ENCODE data around the gene ACYP2. TPM values are rescaled to one million over a fixed set of nuclear protein-coding genes. Genes with fewer than 3 reads are reported as not detected.

Gene ACYP2
- total and polyA plus RNA-seq, 2 donors (not counting 1 experiment from before 2014, with no cell fraction given): 14.0 to 17.2 TPM

GRCh38 chr2:54183281-54183680, 67.9 kb downstream of the ACYP2 start:
- Histone ChIP-seq H3K9ac (ENCODE audit: low read length) (no peak overlapping the region), H3K27me3 (replicated peaks in 1 of 4; ENCODE audit: control extremely low read depth in 1 of 4, control insufficient read depth in 3 of 4, insufficient read depth in 4 of 4, low read length in 3 of 4) (no peaks in the 10 kb centered on the region), H3K79me2 (ENCODE audit: control insufficient read depth, insufficient read depth, low read length) (no peaks in the 10 kb centered on the region), H3K9me3 (ENCODE audit: control extremely low read depth in 1 of 3, control insufficient read depth in 2 of 3, insufficient read depth in 1 of 3, low read length in 2 of 3) (no peaks in the 10 kb centered on the region), H3K36me3 (replicated peaks in 1 of 2; ENCODE audit: control extremely low read depth in 1 of 2, control insufficient read depth in 1 of 2, extremely low read depth in 1 of 2, insufficient read depth in 2 of 2, low read length in 1 of 2) (peaks cover 0 to 4% of the 10 kb centered on the region in 2 experiments), H3K4me1 (ENCODE audit: control insufficient read depth in 2 of 2, insufficient read depth in 2 of 2, low read length in 2 of 2) (no peaks in the 10 kb centered on the region), H3K4me3 (ENCODE audit: control extremely low read depth in 1 of 5, extremely low read depth in 1 of 5, insufficient read depth in 1 of 5, low read depth in 2 of 5, low read length in 4 of 5) (no peak overlapping the region), H3K4me2 (replicated peaks; ENCODE audit: low read depth, low read length, poor library complexity, severe bottlenecking) (no peak overlapping the region), H3K27ac (ENCODE audit: low read length in 2 of 2) (no peak overlapping the region), H4K20me1 (ENCODE audit: control insufficient read depth, insufficient read depth, low read length, poor library complexity, severe bottlenecking) (no peaks in the 10 kb centered on the region), H2AFZ (ENCODE audit: insufficient read depth, low read depth, low read length, poor library complexity, severe bottlenecking) (no peak overlapping the region)
- POLR2A ChIA-PET: no interaction called here
- Mint-ChIP-seq H3K27me3 (no peaks in the 10 kb centered on the region), H3K4me1 (no peaks in the 10 kb centered on the region), H3K27ac (no peak overlapping the region), H3K9me3 (ENCODE audit: insufficient read depth) (no peaks in the 10 kb centered on the region), H3K4me3 (no peak overlapping the region)
- no CpG with 5 or more reads among the region's 3 CpGs for WGBS (ENCODE audit: insufficient coverage)
- intact Hi-C loops (cut with micrococcal nuclease): no loop called here
- DNase-seq: no peak
- TF ChIP-seq EZH2 (IDR thresholded peaks at IDR 0.05; ENCODE audit: borderline replicate concordance, insufficient read depth, low read depth, low read length, poor library complexity, severe bottlenecking): no peak
- TF ChIP-seq CTCF (IDR thresholded peaks at IDR 0.05): no peak
- CTCF ChIA-PET: no interaction called here
- ATAC-seq (ENCODE audit: low read depth): no peak

- DNase-seq (no peak), ATAC-seq (ENCODE audit: low read depth) (no peak)
- Mint-ChIP-seq H3K27me3 (no peaks in the 10 kb centered on the region), H3K9me3 (ENCODE audit: insufficient read depth) (no peaks in the 10 kb centered on the region), H3K27ac (no peak overlapping the region), H3K4me1 (no peaks in the 10 kb centered on the region), H3K4me3 (no peak overlapping the region)
- H3K4me3 ChIP-seq (ENCODE audit: control extremely low read depth in 1 of 5, extremely low read depth in 1 of 5, insufficient read depth in 1 of 5, low read depth in 2 of 5, low read length in 4 of 5): no peak overlapping the region
- intact Hi-C loops (cut with micrococcal nuclease): no loop called here
- H3K27ac ChIP-seq (ENCODE audit: low read length in 2 of 2): no peak overlapping the region
- no peak overlapping the region for H2AFZ ChIP-seq (ENCODE audit: insufficient read depth, low read depth, low read length, poor library complexity, severe bottlenecking)
- no peak overlapping the region for H3K4me2 ChIP-seq (replicated peaks; ENCODE audit: low read depth, low read length, poor library complexity, severe bottlenecking)
- no peaks in the 10 kb centered on the region for H3K79me2 ChIP-seq (ENCODE audit: control insufficient read depth, insufficient read depth, low read length)
- CTCF ChIA-PET: no interaction called here
- TF ChIP-seq EZH2 (IDR thresholded peaks at IDR 0.05; ENCODE audit: borderline replicate concordance, insufficient read depth, low read depth, low read length, poor library complexity, severe bottlenecking) (no peak), CTCF (IDR thresholded peaks at IDR 0.05) (no peak)
- no peaks in the 10 kb centered on the region for H3K27me3 ChIP-seq (replicated peaks in 1 of 4; ENCODE audit: control extremely low read depth in 1 of 4, control insufficient read depth in 3 of 4, insufficient read depth in 4 of 4, low read length in 3 of 4)
- POLR2A ChIA-PET: no interaction called here
- H3K9ac ChIP-seq (ENCODE audit: low read length): no peak overlapping the region
- peaks cover 0 to 4% of the 10 kb centered on the region in 2 experiments for H3K36me3 ChIP-seq (replicated peaks in 1 of 2; ENCODE audit: control extremely low read depth in 1 of 2, control insufficient read depth in 1 of 2, extremely low read depth in 1 of 2, insufficient read depth in 2 of 2, low read length in 1 of 2)
- no CpG with 5 or more reads among the region's 4 CpGs for WGBS (ENCODE audit: insufficient coverage)
- no peaks in the 10 kb centered on the region for H3K4me1 ChIP-seq (ENCODE audit: control insufficient read depth in 2 of 2, insufficient read depth in 2 of 2, low read length in 2 of 2)
- no peaks in the 10 kb centered on the region for H4K20me1 ChIP-seq (ENCODE audit: control insufficient read depth, insufficient read depth, low read length, poor library complexity, severe bottlenecking)
- no peaks in the 10 kb centered on the region for H3K9me3 ChIP-seq (ENCODE audit: control extremely low read depth in 1 of 3, control insufficient read depth in 2 of 3, insufficient read depth in 1 of 3, low read length in 2 of 3)
Measured at GRCh38 chr2:54183972-54184371, 68.6 kb downstream of the ACYP2 start.
